Activated CD8-positive, alpha-beta memory T cell treated with anti-CD3 and anti-CD28 coated beads, Interleukin-2, amount 10 ng/mL, durations not matched to agents 7 days and 5 days (primary cell): ENCODE results near the gene STIL. TPM values are rescaled to one million over a fixed set of nuclear protein-coding genes. Genes with fewer than 3 reads are reported as not detected.
A peak's percentile ranks its signal among the peaks of the same experiment; 100 is the strongest.
"Not testable (repeated sequence)": the region's sequence is repeated elsewhere in the genome, so short reads cannot be mapped to it uniquely, and the experiment has no call there.

Experiments used
- ATAC-seq: fragments of 150-1000 bp; cut with Tn5 transposase; one replicate; pipeline ENCODE4 v1.10.0; 2021; ENCODE audit warnings: moderate library complexity
- CTCF ChIA-PET: fragments of 350-600 bp; sonication (Branson Sonifier 250); formaldehyde crosslinking; loops from one replicate; lab custom pipeline; 2021; ENCODE audit warnings: antibody characterized with exemption; lab: Charles Lee
- DNase-seq: peaks from one replicate; pipeline ENCODE4 v3.0.0-alpha.2; 2020
- H3K27ac Mint-ChIP-seq: one replicate; pipeline ENCODE4 v1.8.0; 2021; ENCODE audit warnings: mild to moderate bottlenecking, mixed read lengths
- H3K27me3 Mint-ChIP-seq: one replicate; pipeline ENCODE4 v1.8.0; 2021; ENCODE audit warnings: mixed read lengths
- H3K36me3 Mint-ChIP-seq: one replicate; pipeline ENCODE4 v1.8.0; 2021; ENCODE audit warnings: mild to moderate bottlenecking, mixed read lengths
- H3K4me1 Mint-ChIP-seq: one replicate; pipeline ENCODE4 v1.8.0; 2021; ENCODE audit warnings: mixed read lengths
- H3K4me3 Mint-ChIP-seq: one replicate; pipeline ENCODE4 v1.8.0; 2021; ENCODE audit warnings: mild to moderate bottlenecking, moderate library complexity, mixed read lengths
- H3K9me3 Mint-ChIP-seq: one replicate; pipeline ENCODE4 v1.8.0; 2022; ENCODE audit warnings: low read depth, mixed read lengths
- total RNA-seq, 2 experiments: library from RNA; stranded (reverse); gene quantifications; one replicate each; pipeline ENCODE4 v1.2.3, GENCODE V29; 2021

Gene STIL
- total RNA-seq, 2 experiments from 2014 or later, result 38.6 to 51.3 TPM

GRCh38 chr1:47207803-47208373, 106.1 kb downstream of the STIL start:
- DNase-seq (no peak), ATAC-seq (peak; percentile 45)
- Mint-ChIP-seq H3K27me3 (peaks cover 20% of the 10 kb centered on the region), H3K4me3 (no peak overlapping the region), H3K36me3 (no peaks in the 10 kb centered on the region), H3K4me1 (peaks cover 4% of the 10 kb centered on the region), H3K9me3 (no peaks in the 10 kb centered on the region), H3K27ac (no peak overlapping the region)
- CTCF ChIA-PET, result interaction anchor here (0.7 to 1.1 kb wide), 2 partner anchors 13 to 15 kb away, joined by 3 to 4 read pairs; no protein-coding TSS in a partner anchor

GRCh38 chr1:47205918-47206317, 108.0 kb downstream of the STIL start:
- Mint-ChIP-seq H3K36me3 (no peaks in the 10 kb centered on the region), H3K27ac (no peak overlapping the region), H3K4me3 (no peak overlapping the region), H3K27me3 (peaks cover 28% of the 10 kb centered on the region), H3K9me3 (no peaks in the 10 kb centered on the region), H3K4me1 (no peaks in the 10 kb centered on the region)
- DNase-seq, result no peak
- CTCF ChIA-PET, result interaction anchor here (1.2 to 2.9 kb wide), 2 partner anchors 13 to 235 kb away, joined by 3 to 14 read pairs; no protein-coding TSS in a partner anchor
- no peak for ATAC-seq

- H3K4me3 Mint-ChIP-seq, H3K27ac Mint-ChIP-seq, H3K9me3 Mint-ChIP-seq, H3K36me3 Mint-ChIP-seq, H3K4me1 Mint-ChIP-seq, DNase-seq, ATAC-seq: not testable (repeated sequence)
- CTCF ChIA-PET, result interaction anchor here (1.6 to 2.9 kb wide), 2 partner anchors 10 to 28 kb away, joined by 6 to 14 read pairs; no protein-coding TSS in a partner anchor
- H3K27me3 Mint-ChIP-seq, result peaks cover 41% of the 10 kb centered on the region
These were observed 110.4 kb downstream of the STIL start for GRCh38 chr1:47203504-47203903.

GRCh38 chr1:47201179-47201578, 112.8 kb downstream of the STIL start:
- ATAC-seq (no peak), DNase-seq (no peak)
- no peak overlapping the region for H3K27ac Mint-ChIP-seq
- peaks cover 50% of the 10 kb centered on the region for H3K27me3 Mint-ChIP-seq
- no peak overlapping the region for H3K4me3 Mint-ChIP-seq
- H3K9me3 Mint-ChIP-seq, result no peaks in the 10 kb centered on the region
- CTCF ChIA-PET, result interaction anchor here (3.9 kb wide), 1 partner anchor 22 kb away, joined by 13 read pairs; no protein-coding TSS in a partner anchor
- H3K36me3 Mint-ChIP-seq, result no peaks in the 10 kb centered on the region
- no peaks in the 10 kb centered on the region for H3K4me1 Mint-ChIP-seq

Other genes starting within 250 kb of the STIL start
- gene CYP4Z1, start 246.9 kb downstream of the STIL start, total RNA-seq, result not detected
- not detected for gene CYP4A22, start 176.7 kb downstream of the STIL start, total RNA-seq
- gene PDZK1IP1, start 124.1 kb downstream of the STIL start, total RNA-seq, result not detected
- gene TAL1, start 81.9 kb downstream of the STIL start, total RNA-seq, result not detected
- 10 to 100 TPM; 77.5 to 94.4 TPM for gene CMPK1, start 19.6 kb upstream of the STIL start, total RNA-seq
- gene FOXE3, start 102.1 kb upstream of the STIL start, total RNA-seq, result not detected
- gene FOXD2, start 123.9 kb upstream of the STIL start, total RNA-seq, result under 1 TPM; 0.23 to 0.53 TPM